ENCODE data around the gene OR2G3.
A peak's percentile ranks its signal among the peaks of the same experiment; 100 is the strongest.

Gene OR2G3

DNA sequence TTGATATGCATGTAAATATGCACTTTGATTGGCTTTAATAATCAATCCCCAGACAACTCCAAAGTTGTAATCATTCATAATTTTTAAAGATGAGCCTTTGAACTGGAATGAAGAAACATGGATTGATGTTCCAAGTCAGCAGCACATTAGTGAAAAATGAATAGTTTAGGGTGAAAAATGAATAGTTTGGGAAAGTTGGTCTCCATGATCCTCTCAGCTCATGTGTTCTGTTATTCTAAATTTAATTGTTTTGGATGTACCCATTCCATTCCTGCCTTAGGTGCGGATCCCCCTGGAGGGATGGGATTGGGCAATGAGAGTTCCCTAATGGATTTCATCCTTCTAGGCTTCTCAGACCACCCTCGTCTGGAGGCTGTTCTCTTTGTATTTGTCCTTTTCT is at the start of gene OR2G3:
TSS of gene OR2G3 (plus strand) at position 301 of the 400 bp plus-strand sequence. CDS start at position 301, 0 bp downstream.
- no peak for DNase-seq

DNA sequence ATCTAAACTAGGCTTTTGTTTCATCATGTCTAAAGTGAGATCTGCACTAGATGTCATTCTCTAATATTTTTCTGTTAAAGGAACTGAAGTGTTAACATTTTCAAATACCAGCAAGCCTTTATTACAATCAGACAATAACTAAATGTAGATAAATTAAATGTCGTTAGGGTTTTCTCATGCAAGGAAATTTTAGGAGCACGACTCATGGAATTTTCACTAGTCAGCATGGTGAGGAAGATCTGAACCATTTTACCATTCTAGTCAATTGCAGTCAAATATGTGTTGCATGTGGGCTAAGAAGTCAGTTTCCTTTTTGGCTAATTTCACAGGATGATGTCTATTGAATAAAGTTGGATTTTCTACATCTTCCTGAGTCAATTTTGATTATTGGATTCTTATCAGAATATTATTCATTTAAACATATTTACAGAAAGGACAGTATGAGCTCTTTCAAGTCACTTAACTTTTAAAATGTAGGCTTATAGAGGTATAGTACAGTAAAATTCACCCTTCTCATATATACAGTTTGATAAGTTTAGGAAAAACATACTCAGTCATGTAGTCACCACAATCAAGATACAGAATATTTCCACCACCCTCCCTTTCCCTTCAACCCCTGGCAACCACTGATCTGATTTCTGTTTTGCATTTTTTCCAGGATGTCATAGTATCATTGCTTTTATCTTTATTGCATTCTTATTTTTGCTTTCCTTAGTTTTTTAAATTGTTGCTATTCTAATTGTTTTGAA is 47.3 kb upstream of the OR2G3 start:
- DNase-seq: no peak

GRCh38 chr1:247561711-247562110 is 43.7 kb upstream of the OR2G3 start:
- no peak for DNase-seq

GRCh38 chr1:247562198-247562597 is 43.2 kb upstream of the OR2G3 start:
- no peak for DNase-seq

GRCh38 chr1:247574236-247574635 is 31.1 kb upstream of the OR2G3 start:
- DNase-seq: no peak

DNA sequence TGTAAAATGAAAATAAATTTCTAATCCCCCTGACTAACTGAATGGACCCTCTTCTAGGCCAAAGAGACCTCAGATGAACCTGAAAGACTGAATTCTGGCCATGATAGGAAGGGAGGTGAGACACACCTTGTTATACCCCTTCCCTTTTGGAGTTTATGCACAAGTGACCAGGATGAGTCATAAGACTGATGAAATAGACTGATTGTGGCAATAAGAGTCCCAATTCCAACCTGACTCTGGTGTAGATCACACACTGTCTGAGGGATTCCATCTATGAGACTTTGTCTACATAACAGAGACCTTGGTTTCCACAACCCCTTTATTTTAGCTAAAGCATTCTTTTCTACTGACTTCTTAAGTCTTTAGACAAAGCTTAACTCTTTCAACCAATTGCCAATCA is 30.7 kb upstream of the OR2G3 start:
- DNase-seq: no peak

GRCh38 chr1:247576514-247576913 is 28.9 kb upstream of the OR2G3 start:
- peak in 1 of 2 donors; percentile 13 for DNase-seq

DNA sequence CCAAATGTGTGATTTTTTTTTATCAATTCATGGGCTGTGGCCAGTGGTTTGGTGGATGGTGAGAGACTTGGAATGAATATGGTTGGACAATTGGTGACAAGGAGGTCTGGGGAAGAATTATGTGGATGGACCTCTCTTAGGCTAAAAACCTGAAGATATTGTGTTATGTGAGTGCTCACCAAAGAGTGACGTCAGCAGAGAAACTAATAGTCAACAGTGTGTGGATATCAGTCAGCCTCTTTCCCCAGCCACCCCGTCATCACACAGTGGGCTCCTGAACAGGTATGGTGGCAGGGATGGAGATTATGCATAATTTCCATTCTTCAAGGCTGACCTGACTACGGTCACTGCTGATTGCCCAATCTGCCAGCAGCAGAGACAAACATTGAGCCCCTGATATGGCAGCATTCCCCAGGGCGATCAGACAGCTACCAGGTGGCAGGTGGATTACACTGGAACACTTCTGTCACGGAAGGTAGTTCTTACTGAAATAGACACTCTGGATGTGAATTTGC is 26.4 kb upstream of the OR2G3 start:
- DNase-seq: no peak

DNA sequence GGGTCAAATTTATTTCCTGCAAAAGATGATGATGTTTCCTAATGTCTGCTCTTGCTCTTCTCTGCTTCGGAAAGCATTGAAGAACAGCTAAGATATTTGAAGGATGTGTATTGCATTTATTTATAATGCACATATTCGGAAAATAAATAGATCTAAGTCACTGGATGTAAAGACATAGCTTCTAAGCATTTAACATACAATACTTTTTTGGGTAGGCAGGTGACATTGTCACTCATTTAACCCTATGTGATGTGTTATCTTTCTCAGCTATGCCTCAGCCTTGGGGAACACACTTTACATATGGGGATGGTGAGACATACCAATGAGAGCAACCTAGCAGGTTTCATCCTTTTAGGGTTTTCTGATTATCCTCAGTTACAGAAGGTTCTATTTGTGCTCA is 17.3 kb upstream of the OR2G3 start, which contains the start of gene OR2G2:
TSS of gene OR2G2 (plus strand) at position 301 of the 400 bp plus-strand sequence. CDS start at position 301, 0 bp downstream.
- DNase-seq: no peak

- no peak for DNase-seq
Measured at GRCh38 chr1:247613405-247613804, 8.0 kb downstream of the OR2G3 start.

- no peak for DNase-seq
Measured at GRCh38 chr1:247614625-247615024, 9.2 kb downstream of the OR2G3 start.

- no peak for DNase-seq
Measured at GRCh38 chr1:247627951-247628350, 22.6 kb downstream of the OR2G3 start.

DNA sequence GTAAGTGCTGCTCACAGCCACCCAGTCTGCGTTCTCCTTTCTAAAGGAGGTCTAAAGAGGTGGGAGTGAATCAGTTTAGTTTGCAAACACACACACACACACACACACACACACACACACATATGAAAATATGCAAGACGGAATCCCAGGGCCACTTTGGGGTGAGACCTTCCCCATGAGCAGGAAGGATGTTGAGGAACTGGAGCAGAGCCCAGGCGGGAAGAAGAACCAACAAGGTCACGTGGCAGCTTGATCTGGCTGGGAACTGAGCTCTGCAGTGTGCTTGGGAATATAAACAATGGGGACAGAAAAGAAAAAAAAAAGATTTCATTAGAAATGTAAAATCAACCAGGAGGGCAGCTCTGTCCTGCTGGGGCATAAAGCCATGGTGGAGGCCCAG is 32.6 kb downstream of the OR2G3 start:
- DNase-seq: no peak

GRCh38 chr1:247638781-247639180 is 33.4 kb downstream of the OR2G3 start:
- DNase-seq: no peak

- peak; percentile 25 to 44 for DNase-seq
Measured at GRCh38 chr1:247639381-247639981, 34.1 kb downstream of the OR2G3 start.

- DNase-seq: no peak
Measured at GRCh38 chr1:247642742-247643141, 37.4 kb downstream of the OR2G3 start.

- DNase-seq: no peak
Measured at GRCh38 chr1:247646867-247647266, 41.5 kb downstream of the OR2G3 start.

DNA sequence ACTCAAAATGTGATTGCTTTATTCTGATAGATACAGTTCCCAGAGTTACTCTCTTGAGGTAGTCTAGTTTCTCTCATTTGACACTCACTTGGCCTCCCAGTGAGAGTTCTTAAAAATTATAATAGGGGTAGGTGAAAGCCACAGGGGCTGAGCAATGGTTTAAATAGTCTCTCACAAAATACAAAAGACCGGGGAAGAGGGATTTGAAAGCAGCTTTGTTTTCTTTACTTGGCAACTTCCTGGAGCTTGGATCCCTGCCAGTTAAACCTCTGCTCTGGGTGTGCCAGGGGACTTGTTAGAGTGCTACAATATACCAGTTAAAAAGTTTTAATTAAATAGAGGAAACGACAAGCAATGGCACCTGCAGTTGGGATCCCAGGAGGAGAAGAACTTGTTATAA is 42.5 kb downstream of the OR2G3 start:
- DNase-seq: no peak

- no peak for DNase-seq
Measured at GRCh38 chr1:247653040-247653439, 47.7 kb downstream of the OR2G3 start.

Data from CD4-positive, alpha-beta T cell treated with Interferon alpha-2 for 1 hour (primary cell).